T-helper 1 cell treated with Interleukin-12 subunit alpha and Interleukin-12 subunit beta and Interleukin-4 antibody, amounts not matched to agents 30 ng/mL and 1 ng/mL, for 36 hours (primary cell): ENCODE data around the gene SYTL3. TPM values are rescaled to one million over a fixed set of nuclear protein-coding genes. Genes with fewer than 3 reads are reported as not detected.
"Not testable (repeated sequence)": the region's sequence is repeated elsewhere in the genome, so short reads cannot be mapped to it uniquely, and the experiment has no call there.

Source experiments
- intact Hi-C: fragments of 100-400 bp; cut with micrococcal nuclease; formaldehyde crosslinking; loops from one replicate; pipeline ENCODE4 v1.15.1; 2024
- total RNA-seq: library from RNA; stranded (reverse); gene quantifications from 2 replicates; pipeline ENCODE4 v1.2.3, GENCODE V29; 2022

The SYTL3 gene
- total RNA-seq, 1 donor from 2014 or later = 64.0 TPM

DNA sequence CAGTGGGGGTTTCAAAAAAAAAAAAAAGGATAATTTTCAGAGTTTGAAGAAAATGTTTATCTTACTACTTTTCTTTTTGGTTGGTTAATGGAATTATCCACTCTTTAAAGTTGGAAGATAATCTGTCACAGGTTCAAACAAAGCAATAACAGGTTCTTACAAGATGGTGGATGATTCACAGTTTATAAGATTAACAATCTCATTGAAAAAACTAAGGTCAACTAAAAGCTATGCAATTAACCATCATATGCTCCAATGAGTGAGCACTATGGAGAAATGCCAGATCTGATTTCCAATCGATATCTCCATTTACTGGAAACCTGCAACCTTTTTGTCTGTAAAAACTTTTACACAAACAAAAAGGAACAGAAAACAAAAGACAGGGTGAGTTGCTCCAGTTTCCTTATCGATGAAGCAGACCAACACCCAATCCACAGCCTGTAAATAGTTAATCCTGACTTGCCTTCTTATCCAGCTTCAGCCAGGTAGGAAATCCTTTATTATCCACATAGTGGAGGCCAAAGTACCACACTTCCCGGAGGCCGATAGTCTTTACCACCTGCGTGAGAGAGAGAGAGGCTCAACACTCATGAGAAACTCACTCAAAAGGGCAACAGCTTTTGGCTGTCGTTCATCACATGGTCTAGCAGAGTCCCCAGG lies 136.9 kb downstream of the SYTL3 start:
- intact Hi-C loops = loop anchor here (5.0 kb wide), 1 partner anchor 321 kb away; no protein-coding TSS in a partner anchor

DNA sequence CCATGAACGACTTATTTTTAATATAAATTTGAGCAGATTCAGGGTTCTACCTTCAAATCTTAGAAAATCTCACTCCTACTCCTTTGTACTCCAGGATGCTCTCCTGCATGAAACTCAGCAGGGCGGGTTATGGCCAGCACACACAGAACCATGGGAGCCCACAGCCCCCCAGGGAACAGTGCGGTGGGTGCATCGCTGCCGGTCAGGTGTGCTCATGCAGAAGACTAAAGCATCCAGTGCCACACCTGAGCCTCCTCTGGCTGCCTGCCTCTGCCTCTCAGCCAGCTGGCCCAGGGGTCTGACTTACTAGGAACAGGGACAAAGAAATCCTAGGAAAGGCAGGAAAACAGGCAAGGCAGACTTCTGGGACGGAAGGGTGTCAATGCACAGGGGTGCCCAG lies 137.5 kb downstream of the SYTL3 start:
- intact Hi-C loops = loop anchor here (5.0 kb wide), 1 partner anchor 320 kb away; no protein-coding TSS in a partner anchor

DNA sequence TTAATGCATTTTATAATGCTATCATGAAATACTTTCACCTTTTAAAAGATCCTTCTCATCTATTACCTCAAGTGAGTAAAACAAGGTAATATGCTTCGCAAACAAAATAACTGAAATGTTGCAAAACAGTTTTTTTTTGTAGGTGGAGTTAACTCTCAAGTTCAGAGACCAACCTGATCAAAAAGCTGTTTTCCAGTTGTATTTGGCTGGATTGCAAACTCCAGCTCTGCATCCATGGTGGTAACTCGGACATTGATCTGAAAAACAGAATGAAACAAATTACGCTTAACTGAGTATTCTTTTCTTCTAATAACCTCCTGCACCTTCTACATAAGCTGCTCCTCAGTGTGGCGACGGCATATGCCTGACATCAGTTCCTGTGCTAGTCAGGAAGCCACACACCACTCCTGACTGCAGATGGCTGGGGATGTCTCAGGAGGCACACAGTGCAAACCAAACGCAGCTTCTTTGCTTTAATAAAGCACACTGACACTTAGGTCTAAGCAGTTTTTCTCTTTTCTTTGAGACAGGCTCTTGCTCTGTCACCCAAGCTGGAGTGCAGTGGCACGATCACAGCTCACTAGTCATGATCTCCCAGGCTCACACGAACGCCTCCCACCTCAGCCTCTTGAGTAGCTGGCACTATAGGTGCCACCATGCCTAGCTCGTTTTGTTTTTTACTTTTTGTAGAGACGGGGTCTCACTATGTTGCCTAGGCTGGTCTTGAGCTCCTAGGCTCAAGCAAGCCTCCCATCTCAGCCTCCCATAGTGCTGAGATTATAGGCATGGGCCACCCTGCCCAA lies 139.5 kb downstream of the SYTL3 start:
- intact Hi-C loops = loop anchor here (1.0 to 5.0 kb wide), 8 partner anchors 14 to 345 kb away; no protein-coding TSS in a partner anchor

DNA sequence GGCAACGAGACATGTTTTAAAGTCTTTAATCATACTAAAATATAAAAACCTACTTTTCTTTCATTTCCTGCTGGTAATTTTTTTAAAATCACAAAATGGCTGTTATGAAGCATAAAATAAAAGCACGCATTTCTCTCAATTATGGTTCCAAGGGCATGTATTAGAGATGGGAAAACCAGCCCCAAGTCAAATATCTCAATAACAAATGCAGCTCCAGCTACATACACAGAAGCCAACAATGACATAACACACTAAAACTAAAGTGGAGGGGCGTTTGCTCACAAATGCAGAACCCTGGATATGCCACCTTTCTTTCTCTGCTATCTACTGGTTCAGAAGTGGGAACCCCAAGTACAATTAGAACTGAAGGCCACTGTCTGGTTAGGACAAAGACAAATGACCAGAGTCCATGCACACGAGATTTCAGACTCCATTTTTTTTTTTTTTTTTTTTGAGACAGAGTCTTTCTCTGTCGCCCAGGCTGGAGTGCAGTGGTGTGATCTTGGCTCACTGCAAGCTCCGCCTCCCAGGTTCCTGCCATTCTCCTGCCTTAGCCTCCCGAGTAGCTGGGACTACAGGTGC lies 141.5 kb downstream of the SYTL3 start:
- intact Hi-C loops = no loop called here

DNA sequence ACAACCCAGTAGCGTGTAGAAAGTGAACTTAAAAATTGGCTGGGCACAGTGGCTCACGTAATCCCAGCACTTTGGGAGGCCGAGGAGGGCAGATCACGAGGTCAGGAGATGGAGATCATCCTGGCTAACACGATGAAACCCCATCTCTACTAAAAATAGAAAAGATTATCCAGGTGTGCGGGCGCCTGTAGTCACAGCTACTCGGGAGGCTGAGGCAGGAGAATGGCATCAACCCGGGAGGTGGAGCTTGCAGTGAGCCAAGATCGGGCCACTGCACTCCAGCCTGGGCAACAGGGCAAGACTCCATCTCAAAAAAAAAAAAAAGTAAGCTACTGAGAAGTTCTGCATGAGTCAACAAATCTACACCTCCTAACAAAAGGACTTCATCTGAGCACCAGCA lies 142.7 kb downstream of the SYTL3 start:
- intact Hi-C loops = not testable (repeated sequence)

DNA sequence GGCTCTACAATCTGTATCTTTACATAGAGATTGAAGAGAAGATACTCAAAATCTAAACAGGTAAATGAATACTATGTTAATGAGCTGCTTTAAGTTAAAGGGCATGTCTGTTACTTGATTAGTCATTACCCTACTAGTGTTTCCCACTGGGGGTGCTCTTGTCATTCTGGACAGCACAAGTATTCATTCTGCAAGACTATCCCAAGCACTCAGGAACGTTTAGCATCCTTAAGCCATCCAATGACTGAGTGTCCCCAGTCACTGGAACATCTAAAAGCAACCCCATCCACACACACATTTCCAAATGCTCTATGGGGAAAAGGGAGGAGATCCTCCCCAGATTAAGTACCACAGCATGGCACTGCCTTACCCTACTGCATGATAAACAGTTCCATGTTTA lies 143.6 kb downstream of the SYTL3 start:
- intact Hi-C loops = loop anchor here (1.0 kb wide), 1 partner anchor 179 kb away; no protein-coding TSS in a partner anchor

DNA sequence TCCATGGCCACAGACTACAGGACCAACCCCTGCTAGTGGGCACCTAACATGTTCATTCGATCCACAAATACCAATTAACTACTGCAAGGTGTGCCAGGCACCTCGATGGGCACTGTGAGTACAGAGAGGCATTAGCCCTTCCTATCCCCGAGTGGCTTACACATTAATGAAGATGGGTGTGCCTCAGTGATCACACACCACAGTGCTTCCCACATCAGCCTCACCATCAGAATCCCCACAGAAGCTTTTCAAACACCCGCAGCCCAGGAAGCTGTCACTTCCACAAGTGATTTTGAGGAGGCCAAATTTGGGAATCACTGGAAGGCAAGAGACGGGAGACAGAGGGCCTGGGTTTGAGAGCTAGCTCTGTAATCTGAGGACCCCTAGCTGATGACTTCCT lies 145.7 kb downstream of the SYTL3 start:
- intact Hi-C loops = no loop called here

DNA sequence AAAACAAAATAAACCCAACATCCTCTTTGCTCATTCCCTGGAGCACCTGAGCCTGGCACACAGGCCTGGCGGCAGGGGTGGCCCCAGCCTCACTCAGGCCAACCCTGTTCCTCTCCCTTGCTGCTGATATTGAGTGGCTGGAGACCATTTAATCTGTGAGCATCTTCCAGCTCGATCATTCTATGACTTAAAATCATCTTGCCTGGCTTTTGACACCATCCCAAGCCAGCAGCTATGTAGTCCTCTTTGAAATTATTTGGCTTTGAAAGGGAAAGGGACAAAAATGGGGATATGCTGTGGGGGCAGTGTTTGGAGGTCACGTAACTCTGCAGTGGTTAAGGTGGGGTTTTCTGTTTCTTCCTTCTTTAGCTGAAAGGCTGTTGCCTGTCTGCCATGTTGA lies 146.5 kb downstream of the SYTL3 start:
- intact Hi-C loops = no loop called here

DNA sequence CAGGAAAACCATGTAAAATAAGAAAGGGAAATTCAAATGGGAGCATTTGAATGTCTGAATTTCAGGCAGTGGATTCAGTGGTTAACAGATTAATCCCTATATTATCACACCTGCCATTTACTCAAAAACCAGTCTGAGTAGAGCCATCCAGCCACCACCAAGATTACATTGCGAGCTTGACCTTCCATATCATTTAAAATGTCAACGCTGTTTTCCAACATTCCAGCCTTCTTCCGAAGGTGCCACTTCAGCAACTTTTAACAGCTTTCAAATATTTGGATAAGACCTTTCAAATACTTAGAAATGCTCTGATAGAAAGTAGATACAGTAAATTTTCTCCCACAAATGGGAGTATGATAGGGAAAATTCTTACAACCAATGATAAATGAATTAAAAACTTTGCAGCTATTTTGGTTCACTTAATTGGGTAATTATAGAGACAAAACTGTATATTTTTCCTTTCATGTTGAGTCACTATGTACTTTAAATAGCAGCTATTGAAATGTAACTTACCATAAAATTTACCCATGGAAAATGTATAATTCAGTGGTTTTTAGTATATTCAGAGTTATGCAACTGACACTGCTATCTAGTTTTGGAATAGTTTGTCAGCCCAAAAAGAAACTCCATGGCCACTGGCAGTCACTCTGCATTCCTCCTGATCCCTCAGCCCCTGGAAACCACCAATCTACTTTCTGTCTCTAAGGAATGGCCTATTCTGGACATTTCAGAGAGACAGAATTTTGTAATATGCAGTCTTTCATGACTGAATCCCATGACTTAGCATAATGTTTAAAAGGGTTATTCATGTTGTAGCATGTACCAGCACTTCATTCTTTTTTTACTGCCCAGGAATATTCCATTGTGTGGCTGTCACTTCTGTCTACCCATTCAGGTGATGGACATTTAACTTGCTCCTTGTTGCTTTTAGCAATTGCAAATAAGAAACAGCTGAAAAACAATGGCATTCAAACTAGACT lies 147.8 kb downstream of the SYTL3 start:
- intact Hi-C loops = no loop called here

DNA sequence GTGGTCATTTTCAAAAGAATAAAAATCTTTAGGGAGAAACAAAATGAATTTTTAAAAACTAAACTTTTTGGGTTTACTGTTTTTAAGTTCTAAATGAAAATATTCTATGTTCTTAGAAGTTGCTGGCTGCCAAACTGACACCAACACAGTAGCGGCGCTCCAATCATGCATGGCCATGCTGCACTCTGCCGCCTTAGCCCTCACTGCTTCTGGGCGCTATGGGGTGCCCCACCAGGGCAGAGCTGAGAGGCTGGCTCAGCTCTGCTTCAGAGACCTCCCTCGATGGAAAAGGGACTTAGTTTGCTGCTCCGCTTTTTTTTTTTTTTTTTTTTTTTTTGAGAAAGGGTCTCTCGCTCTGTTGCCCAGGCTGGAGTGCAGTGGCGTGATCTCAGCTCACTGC lies 148.5 kb downstream of the SYTL3 start:
- intact Hi-C loops = no loop called here

DNA sequence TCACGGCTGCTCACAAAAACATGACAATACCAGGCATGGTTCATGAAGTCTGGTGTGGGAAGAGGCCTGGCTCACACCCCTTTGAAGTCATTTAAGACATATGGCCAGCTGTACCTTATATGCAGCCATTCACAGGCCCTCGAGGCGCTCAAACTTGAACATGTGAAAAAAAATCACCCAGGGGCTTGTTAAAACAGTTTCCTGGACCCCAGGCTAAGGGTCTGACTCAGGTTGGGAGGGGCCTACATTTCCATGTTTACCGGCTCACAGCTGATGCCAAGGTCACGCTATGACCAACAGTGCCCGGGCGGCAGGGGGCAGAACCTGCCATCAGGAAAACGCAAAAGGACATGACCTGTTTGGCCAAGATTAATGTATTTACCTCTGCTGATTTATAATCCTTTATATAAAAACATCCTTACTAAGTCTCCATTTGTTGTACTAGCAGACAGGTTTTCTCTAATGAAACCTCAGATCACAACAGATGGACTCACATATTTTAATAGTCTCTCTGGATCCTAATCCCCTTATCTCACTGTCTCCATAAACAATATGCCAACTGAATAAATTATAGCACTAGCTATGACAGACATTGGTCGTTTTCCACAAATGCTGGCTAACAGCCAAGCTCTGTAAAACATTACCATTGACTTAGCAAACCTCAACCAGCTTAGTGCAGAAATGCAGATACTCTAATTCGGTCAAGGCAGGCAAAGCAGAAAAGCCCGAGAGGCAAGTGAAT lies 149.4 kb downstream of the SYTL3 start:
- intact Hi-C loops = no loop called here

DNA sequence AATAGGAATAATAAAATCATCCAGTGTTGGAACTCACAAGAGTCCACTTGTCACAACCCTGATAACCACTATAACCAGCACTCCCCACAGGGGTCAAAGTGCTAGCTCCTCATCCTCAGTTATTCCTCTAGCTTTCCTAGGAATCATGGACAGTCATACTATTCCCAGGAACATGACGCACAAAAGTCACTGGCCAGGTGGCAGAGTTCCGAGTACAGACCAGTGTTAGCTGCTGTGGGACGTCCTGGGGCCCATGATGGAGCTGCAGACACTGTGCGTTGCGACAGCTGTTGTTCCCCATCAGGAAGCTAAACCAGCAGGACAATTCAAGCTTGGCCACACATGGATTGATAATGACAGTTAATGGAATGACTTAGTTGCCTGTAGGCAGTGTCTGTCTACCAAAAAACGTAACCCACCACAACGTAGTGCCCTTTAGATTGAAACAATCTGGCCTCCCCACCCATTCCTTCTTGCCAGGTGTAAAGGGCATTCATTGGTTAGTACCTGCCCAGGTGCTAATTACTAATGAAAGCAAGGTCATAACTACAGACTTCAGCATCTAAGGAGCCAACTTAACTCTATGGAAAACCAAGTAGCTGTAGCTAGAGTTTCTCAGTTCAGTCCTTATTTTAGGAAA lies 151.9 kb downstream of the SYTL3 start:
- intact Hi-C loops = loop anchor here (5.0 kb wide), 1 partner anchor 79 kb away; no protein-coding TSS in a partner anchor

DNA sequence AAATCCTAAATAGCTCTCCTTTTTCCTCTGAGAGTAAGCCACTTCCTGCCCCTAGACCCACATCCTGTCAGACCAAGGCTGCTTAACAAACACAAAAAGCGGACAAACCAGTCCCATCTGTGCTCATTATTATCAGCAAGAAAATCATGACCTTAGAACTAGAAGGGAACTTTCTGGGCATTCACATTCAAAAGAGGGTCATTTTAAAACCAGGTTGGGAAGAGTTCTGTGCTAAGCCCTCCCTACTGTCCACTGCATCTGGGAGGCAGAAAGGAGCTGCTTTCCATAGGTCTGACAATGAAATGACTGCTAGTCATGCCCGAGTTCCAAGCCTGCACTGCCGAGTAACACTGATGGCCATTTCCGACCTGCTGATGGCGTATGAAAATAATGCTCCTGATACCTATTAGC lies 153.9 kb downstream of the SYTL3 start:
- intact Hi-C loops = loop anchor here (1.0 to 5.0 kb wide), 3 partner anchors 11 to 81 kb away; no protein-coding TSS in a partner anchor

DNA sequence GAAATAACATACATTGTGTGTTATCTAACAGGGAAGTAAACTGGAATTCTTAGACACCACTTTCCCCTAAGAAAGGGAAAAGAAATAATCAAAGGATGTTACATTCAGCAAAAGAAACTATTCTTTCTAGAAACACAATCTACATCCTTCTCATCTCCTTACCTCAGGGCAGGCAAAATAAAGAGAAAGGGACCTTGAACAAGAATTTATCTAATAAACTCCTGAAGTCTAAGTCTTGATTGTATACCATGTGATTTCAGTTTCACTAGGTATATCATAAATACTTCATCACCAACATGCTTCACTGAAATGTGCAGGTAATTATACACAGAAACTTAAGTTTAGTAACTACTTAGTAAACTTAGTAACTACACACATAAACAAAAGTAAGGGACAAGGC lies 154.4 kb downstream of the SYTL3 start:
- intact Hi-C loops = loop anchor here (1.0 to 5.0 kb wide), 2 partner anchors 10 to 82 kb away; no protein-coding TSS in a partner anchor

DNA sequence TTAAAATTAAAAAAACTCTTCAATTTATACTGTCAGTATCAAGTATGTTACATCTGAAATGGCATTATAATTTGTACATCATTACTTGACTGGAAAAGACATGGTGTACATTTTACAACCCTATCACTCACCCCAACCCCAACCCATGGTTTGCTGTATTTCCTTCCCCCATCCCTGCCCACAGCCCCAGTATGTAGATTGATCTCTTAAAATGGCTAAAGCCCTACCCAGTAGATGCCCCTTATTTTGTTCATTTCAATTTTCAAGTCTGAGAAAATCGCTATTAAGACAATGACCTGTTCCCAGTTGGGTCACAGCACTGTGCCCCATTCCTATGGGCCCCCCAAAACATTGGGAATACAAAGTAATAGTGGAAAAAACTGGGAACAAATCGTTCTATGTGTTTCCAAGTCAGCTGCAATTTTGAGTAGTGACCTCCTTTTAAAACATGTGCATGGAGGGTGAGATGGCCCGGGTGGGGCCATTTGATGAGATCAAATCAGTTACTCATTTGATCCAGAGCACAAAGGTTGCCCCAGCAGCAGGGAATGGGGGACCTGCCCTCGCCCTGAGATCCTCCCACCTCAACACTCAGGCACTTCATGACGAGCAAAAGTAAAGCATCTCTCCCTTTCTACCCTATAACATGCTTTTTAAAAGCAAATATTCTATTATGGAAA lies 156.0 kb downstream of the SYTL3 start:
- intact Hi-C loops = no loop called here

DNA sequence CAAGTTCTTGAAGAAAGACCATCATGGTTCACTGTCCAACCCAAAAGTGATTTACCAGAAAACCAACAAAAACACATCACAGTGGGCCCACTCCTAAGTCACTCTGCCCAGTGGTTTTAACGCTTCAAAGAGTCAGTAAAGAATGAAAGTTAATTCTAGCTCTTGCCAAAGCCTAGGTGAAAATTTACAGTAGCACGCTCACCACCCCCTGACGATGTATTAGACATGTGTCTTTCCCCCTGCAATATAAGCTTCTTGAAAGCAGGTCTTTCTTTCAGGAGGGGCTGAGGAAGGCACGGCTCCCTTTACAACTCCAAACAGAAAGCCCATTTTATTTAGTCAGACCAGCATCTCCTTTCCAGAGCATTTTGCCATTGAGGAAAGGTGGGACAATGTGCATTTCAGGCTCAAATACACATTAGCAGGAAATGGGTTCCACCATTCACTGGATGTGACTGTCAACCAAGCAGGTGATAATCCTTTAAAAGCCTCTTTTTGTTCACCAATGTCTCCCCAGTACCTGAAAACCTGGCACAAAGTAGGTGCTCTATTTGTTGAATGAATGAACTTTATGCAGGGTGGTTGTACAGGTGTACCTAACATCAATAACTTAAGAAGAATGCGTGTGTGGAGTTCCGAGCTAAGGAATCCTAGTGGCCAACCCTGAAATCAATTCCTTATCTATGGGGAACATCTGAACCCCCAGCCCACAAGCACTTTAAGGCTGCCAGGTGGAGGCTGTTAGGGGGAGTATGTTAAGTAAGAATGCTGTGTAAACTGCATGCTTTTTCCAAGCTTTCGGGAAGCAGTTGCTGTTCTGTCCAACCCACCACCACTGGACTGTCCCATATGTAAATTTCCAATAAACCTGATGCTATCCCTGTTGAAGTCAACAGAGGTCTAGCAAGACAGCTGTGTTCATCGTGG lies 157.9 kb downstream of the SYTL3 start:
- intact Hi-C loops = no loop called here

DNA sequence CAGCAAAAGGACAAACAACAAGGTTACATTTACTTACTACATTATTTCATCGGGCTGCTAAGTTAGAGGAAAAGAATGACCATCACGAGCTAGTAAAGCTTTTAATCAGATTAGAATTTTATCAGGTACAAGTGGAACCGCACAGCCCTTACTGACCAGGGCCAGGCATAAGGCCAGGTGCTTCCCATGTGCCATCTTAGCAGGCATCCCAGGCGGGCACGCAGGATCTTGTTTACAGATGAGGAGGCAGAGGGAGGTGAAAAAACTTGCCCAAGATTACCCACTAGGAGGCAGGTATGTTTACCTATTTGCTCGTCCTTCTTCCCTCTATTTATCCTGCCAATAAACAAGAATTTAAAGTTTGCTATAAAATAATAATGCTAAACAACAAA lies 158.6 kb downstream of the SYTL3 start:
- intact Hi-C loops = no loop called here
